ENCODE data around the gene SSC5D. TPM values are rescaled to one million over a fixed set of nuclear protein-coding genes. Genes with fewer than 3 reads are reported as not detected.
"Not testable (repeated sequence)": the region's sequence is repeated elsewhere in the genome, so short reads cannot be mapped to it uniquely, and the experiment has no call there.

SSC5D gene
- total and polyA plus RNA-seq, 9 of the 15 experiments (the other 6 are each of a cell fraction or from before 2014, with no cell fraction given), result 0.04 to 0.71 (median 0.14) TPM; not detected in 2

- peaks cover 11 to 62% of the 10 kb centered on the region in 2 experiments for H3K4me1 ChIP-seq (replicated peaks in 1 of 2; ENCODE audit: control insufficient read depth in 2 of 2, insufficient read depth in 2 of 2, low read length in 2 of 2)
- H3K79me2 ChIP-seq (ENCODE audit: control insufficient read depth, insufficient read depth, low read length); H3K9me1 ChIP-seq (ENCODE audit: control insufficient read depth, insufficient read depth, low read length); CTCF ChIA-PET (ENCODE audit: low intra/inter-chr PET ratio); FAIRE-seq; intact Hi-C loops (cut with micrococcal nuclease); BruUV-seq (replicated peaks); H4K20me1 ChIP-seq (replicated peaks; ENCODE audit: control insufficient read depth, insufficient read depth, low read length); ATAC-seq; H3K9me3 ChIP-seq (replicated peaks; ENCODE audit: control insufficient read depth, insufficient read depth, low read depth, low read length); H3K36me3 ChIP-seq (ENCODE audit: control insufficient read depth, insufficient read depth, low read length); DNase-seq (ENCODE audit: extremely low read depth in 1 of 4, low spot score in 3 of 4); H3K4me3 ChIP-seq; H3K27ac ChIP-seq (ENCODE audit: extremely low read depth, low read depth, low read length): not testable (repeated sequence)
- WGBS (ENCODE audit: insufficient coverage, low coverage, missing lambda C conversion rate), result 37% methylated on average over 2 of the region's 5 CpGs
- POLR2A ChIA-PET, result interaction anchor here (1.0 kb wide), 1 partner anchor 41 kb away, joined by 3 read pairs; the partner anchor contains the start of gene UBE2S
- peaks cover 6 to 37% of the 10 kb centered on the region in 2 experiments for H3K27me3 ChIP-seq (ENCODE audit: control insufficient read depth in 2 of 2, insufficient read depth in 2 of 2, low read length in 2 of 2)
- peak overlapping the region; percentile 24; the same call in 1 of the 2 replicates for H3K4me2 ChIP-seq (ENCODE audit: insufficient read depth, low read length)
- in situ Hi-C loops (cut with MboI), result loop anchor here (25.0 kb wide), 1 partner anchor 786 kb away; the partner anchor contains the start of gene LILRB4
- H2AFZ ChIP-seq (ENCODE audit: low read depth, low read length), result peak overlapping the region; percentile 44; the same call in 1 of the 2 replicates
- H3K9ac ChIP-seq (ENCODE audit: insufficient read depth in 1 of 2, low read depth in 2 of 2, low read length in 2 of 2), result peak overlapping the region in 1 of 2 experiments; percentile 83; a peak in 1 of 4 replicates
- TF ChIP-seq SP1 (CRISPR knock-in tag; IDR thresholded peaks at IDR 0.05), result 0 out of 2 replicates have a peak, but pooled peaks have one; percentile 6
- peak; percentile 58 for TF ChIP-seq PHF20 (IDR thresholded peaks at IDR 0.05; ENCODE audit: partially characterized antibody)
- TF ChIP-seq CHD4 (IDR thresholded peaks at IDR 0.05; ENCODE audit: insufficient read depth, insufficient replicate concordance, low read depth, low read length, poor library complexity, severe bottlenecking), result peak; percentile 19
- TF ChIP-seq ZNF740 (CRISPR knock-in tag; IDR thresholded peaks at IDR 0.05), result peak; percentile 88
- TF ChIP-seq ZNF740 (tag; IDR thresholded peaks at IDR 0.05), result peak in 1 of 2 experiments; percentile 17; a peak in 1 of 4 replicates
- peak; percentile 57; the same call in 1 of the 2 replicates for TF ChIP-seq CBX1 (IDR thresholded peaks at IDR 0.05; ENCODE audit: low read depth)
- TF ChIP-seq ADNP (tag; IDR thresholded peaks at IDR 0.05), result peak; percentile 73; the same call in 1 of the 2 replicates
Observed at GRCh38 chr19:55448175-55448490, 40.1 kb upstream of the SSC5D start.
